DMS153 treated with DMSO at 0.1 percent for 48 hours (cell line): ENCODE results near the gene ERVMER34-1.

Experiments
- DNase-seq: peaks from one replicate; lab custom pipeline; 2025; ENCODE audit not compliant: unreplicated experiment; lab: John Stamatoyannopoulos, UW

ERVMER34-1 gene

GRCh38 chr4:52750819-52751486 lies at the start of gene ERVMER34-1:
Gene ERVMER34-1, minus strand, starts transcription at chr4:52751425. Its CDS starts 5,905 bp downstream, at chr4:52745520.
- DNase-seq, result no peak

GRCh38 chr4:52799813-52800212 lies 48.6 kb upstream of the ERVMER34-1 start:
- DNase-seq, result no peak

- no peak for DNase-seq
Measured at GRCh38 chr4:52795533-52795932, 44.3 kb upstream of the ERVMER34-1 start.

DNA sequence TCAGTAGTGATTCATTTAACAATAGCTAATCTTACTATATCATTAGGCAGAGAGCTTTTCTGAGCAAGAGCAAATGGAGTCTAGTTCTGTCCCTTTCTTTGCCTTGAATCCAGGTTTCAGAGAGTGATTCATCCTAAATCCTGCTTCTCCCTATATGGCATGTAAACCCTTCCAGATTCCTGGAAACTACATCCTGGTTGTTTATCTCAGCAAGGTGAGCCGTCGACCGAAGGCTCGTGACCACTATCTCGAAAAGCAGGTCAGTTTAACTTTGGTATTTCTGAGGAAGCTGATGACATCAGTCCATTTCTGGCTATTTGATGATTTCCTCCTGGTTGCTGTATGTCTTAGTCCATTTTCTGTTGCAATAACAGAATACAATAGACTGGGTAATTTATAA lies 40.7 kb upstream of the ERVMER34-1 start:
- no peak for DNase-seq

- no peak for DNase-seq
Measured at GRCh38 chr4:52789774-52790173, 38.5 kb upstream of the ERVMER34-1 start.

- DNase-seq, result no peak
Measured at GRCh38 chr4:52788806-52789205, 37.6 kb upstream of the ERVMER34-1 start.

DNA sequence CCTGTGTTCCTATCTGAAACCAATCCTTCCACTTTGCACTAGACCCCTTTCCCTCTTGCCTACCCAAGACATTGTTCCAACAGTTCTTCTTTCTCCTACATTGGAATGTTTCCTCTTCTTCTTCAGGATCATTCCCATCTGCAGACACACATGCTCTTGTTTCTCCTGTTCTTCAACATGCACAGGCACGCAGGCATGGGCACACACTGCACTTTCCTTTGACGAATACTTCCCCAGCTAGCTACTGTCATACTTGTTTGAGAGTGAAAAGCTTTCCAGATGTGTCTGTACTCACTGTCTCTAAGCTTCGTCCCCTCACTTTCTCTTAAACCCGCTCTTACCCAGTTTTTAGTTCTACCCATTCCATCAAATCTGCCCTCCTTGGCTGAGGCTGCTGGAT lies 31.8 kb upstream of the ERVMER34-1 start:
- no peak for DNase-seq

GRCh38 chr4:52780617-52781354 lies 29.6 kb upstream of the ERVMER34-1 start:
- DNase-seq, result no peak

DNA sequence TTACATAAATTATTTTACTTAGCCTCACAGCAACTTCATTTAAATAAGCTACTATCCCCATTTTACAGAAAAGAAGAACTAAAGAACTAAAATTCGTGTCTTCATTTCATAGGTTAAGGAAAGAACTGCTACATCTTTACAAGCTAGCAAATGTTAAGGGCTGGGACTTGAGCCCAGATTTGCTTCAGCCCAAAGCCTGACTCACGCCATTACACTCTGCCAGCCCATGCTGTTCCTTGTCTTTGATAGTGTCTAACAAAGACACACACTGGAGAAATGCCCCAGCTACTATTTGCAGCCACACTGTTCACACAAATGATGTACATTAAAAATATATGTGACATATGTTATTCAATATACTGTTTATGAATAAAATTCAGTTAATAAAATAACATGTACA lies 29.0 kb upstream of the ERVMER34-1 start:
- DNase-seq, result no peak

DNA sequence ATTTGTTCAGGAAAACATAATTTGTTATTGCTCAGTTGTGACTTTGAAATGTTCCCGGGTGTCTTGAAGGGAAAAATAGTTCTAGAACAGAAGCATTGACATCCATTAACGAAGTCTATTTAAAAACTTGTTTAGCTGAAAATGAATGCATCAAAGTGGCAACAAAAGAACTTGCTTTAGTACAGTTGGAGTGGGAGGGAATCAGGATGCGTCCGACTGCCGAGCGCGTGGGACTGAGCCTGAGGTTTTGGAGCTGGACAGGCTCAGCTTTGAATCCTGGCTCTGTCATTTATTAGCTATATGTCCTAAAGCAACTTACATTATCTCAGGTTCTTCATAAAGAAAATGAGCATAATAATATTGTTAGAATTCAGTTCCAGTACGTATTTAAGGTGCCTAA lies 9.0 kb upstream of the ERVMER34-1 start:
- DNase-seq, result no peak

- no peak for DNase-seq
Measured at GRCh38 chr4:52755426-52755825, 4.2 kb upstream of the ERVMER34-1 start.

DNA sequence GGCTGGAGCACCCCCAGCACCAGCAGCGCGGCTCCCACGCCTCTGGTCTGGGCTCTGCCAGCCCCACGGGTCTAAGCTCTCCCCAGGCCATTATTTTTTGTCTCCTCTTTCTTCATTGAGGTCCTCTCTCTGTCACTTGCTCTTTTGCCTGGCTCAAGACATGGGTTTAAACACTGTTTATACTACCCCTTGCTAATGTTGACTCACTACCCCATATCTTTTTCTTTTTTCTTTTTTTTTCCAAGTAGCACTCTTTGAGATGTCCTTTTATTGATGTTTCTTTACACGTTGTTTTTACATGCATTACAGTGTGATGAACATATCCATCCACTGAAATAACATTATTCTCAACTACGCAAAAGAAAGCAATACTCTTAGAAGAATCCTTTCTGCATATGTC lies 1.7 kb upstream of the ERVMER34-1 start:
- no peak for DNase-seq

GRCh38 chr4:52751487-52751911 lies 274 bp upstream of the ERVMER34-1 start:
- peak; percentile 87 for DNase-seq

GRCh38 chr4:52750213-52750612 lies 1.0 kb downstream of the ERVMER34-1 start:
- DNase-seq, result no peak

- no peak for DNase-seq
Measured at GRCh38 chr4:52748432-52748831, 2.8 kb downstream of the ERVMER34-1 start.

GRCh38 chr4:52744588-52744987 lies 6.6 kb downstream of the ERVMER34-1 start:
- no peak for DNase-seq

- DNase-seq, result no peak
Measured at GRCh38 chr4:52743444-52744019, 7.7 kb downstream of the ERVMER34-1 start.

DNA sequence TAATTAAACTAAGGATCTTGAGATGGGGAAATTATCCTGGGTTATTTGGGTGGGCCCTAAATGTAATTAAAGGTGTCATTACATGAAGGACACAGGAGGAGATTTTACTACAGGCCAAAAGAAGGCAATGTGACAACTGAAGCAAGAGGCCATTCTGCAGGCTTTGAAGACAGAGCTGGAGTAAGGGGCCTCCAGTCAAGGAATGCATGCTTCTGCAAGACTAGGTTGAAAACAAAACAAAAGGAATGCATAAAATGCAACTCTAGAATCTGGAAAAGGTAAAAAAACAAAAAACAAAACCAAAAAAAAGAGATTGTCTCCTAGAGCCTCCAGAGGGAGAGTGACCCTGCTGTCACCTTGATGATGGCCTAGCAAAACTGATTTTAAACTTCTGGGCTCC lies 21.6 kb downstream of the ERVMER34-1 start:
- no peak for DNase-seq

GRCh38 chr4:52728691-52729240 lies 22.5 kb downstream of the ERVMER34-1 start:
- no peak for DNase-seq

DNA sequence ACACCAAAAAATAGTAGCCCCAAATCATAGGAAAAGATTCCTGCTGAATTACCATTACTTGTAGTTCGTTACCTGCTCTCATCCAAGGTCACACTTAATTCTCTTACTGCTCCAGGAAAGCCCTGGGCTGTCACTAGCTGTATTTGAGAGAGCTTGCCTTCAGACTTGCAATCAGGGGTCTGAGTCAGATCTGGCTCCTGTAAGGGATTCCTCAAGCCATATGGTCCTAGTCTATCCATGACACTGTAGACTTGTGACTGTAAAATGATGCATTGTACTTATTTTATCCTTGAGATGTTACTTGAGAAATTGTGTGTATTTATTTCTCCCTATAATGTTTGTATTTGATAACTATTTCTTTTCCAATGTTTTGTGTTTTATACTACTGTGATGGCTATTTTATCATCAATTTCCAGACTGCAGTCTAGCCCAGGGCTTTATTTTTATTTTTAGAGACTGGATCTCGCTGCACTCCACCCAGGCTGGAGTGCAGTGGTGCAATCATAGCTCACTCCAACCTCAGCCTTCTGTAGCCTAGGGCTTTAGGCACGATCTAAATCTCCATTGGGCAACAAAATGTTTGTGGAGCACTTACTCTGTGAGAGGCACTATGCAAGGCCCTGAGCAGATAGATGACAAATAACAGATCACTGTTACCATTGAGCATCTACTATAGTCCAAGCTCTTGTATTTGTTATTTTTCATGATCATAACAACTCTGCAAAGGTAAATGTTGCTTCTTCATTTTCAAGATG lies 24.2 kb downstream of the ERVMER34-1 start:
- DNase-seq, result no peak
